HepG2 (cell line): ENCODE measurements around the gene ARHGAP25.

Source experiments
- FOXP1 ChIP-seq, 2 experiments: fragments of 450-650 bp in 1 of 2; IDR thresholded peaks; 2 replicates each; pipeline ENCODE4 v1.6.1; 2017 to 2018; ENCODE audit warnings: antibody characterized with exemption in 1 of 2
- MAFF ChIP-seq: IDR thresholded peaks from 2 replicates; pipeline ENCODE4 v1.6.1; 2011; ENCODE audit warnings: low read depth, low read length, improper control_type of control experiment

DNA sequence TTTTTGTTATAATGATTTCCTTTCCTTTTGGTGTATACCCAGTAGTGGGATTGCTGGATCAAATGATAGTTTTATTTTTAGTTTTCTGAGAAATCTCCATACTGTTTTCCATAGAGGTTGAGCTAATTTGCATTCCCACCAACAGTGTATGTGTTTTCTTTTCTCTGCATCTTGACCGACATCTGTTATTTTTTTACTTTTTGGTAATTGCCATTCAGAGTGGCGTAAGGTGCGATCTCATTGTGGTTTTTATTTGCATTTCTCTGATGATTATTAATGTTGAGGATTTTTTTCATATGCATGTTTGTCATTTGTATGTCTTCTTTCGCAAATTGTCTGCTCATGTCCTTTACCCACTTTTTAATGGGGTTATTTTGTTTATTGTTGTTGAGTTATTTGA lies 58.1 kb downstream of the ARHGAP25 start:
- TF ChIP-seq MAFF = no peak
- no peak for TF ChIP-seq FOXP1 (IDR thresholded peaks at IDR 0.05)
- no peak for TF ChIP-seq FOXP1 (CRISPR knock-in tag; IDR thresholded peaks at IDR 0.05)
